GM23338 (cell line): ENCODE results near the gene ZNF441. TPM values are rescaled to one million over a fixed set of nuclear protein-coding genes. Genes with fewer than 3 reads are reported as not detected.

Experiments used
- ATAC-seq: fragments of 200-7000 bp; cut with Tn5 transposase; 3 replicates; pipeline ENCODE4 v1.9.1; 2020
- DNase-seq: peaks from one replicate; pipeline ENCODE4 v3.0.0-alpha.2; 2015; ENCODE audit warnings: low spot score
- H2AFZ ChIP-seq: fragments of 200-600 bp; sonication (generic); 2 replicates; pipeline ENCODE4 v1.8.0; 2016; ENCODE audit warnings: antibody characterized with exemption, mild to moderate bottlenecking, moderate library complexity
- H3F3A ChIP-seq: fragments of 200-600 bp; sonication (generic); replicated peaks from 2 replicates; pipeline ENCODE4 v1.8.0; 2017; ENCODE audit warnings: antibody characterized with exemption, mixed run types, low read depth
- H3K27ac ChIP-seq: fragments of 200-600 bp; sonication (generic); 2 replicates; pipeline ENCODE4 v1.6.1; 2016; ENCODE audit warnings: low read depth
- H3K27me3 ChIP-seq: fragments of 200-600 bp; sonication (generic); 2 replicates; pipeline ENCODE4 v1.8.0; 2016; ENCODE audit warnings: mild to moderate bottlenecking, mixed run types, moderate library complexity; ENCODE audit not compliant: insufficient read depth
- H3K36me3 ChIP-seq: fragments of 200-600 bp; sonication (generic); 2 replicates; pipeline ENCODE4 v1.8.0; 2016; ENCODE audit warnings: mild to moderate bottlenecking; ENCODE audit not compliant: insufficient read depth
- H3K4me1 ChIP-seq: fragments of 200-600 bp; sonication (generic); 2 replicates; pipeline ENCODE4 v1.8.0; 2016; ENCODE audit warnings: mild to moderate bottlenecking, moderate library complexity; ENCODE audit not compliant: insufficient read depth
- H3K4me2 ChIP-seq: fragments of 200-600 bp; sonication (generic); 2 replicates; pipeline ENCODE4 v1.7.1; 2017; ENCODE audit warnings: mixed run types
- H3K4me3 ChIP-seq: fragments of 200-600 bp; sonication (generic); 2 replicates; pipeline ENCODE4 v1.6.1; 2016; ENCODE audit warnings: mixed run types
- H3K79me2 ChIP-seq: fragments of 200-600 bp; sonication (generic); replicated peaks from 2 replicates; pipeline ENCODE4 v1.8.0; 2017; ENCODE audit warnings: mild to moderate bottlenecking; ENCODE audit not compliant: insufficient read depth
- H3K9me2 ChIP-seq: fragments of 200-600 bp; sonication (generic); 2 replicates; pipeline ENCODE4 v1.8.0; 2017; ENCODE audit not compliant: insufficient read depth
- H4K20me1 ChIP-seq: fragments of 200-600 bp; sonication (generic); replicated peaks from 2 replicates; pipeline ENCODE4 v1.8.0; 2017; ENCODE audit warnings: mild to moderate bottlenecking; ENCODE audit not compliant: insufficient read depth
- H3K27ac Mint-ChIP-seq: 2 replicates; pipeline ENCODE4 v1.8.0; 2020; ENCODE audit warnings: inconsistent platforms, mild to moderate bottlenecking, moderate library complexity, mixed read lengths
- H3K27me3 Mint-ChIP-seq: 3 replicates; pipeline ENCODE4 v1.8.0; 2022; ENCODE audit warnings: low read depth, mild to moderate bottlenecking, moderate library complexity, mixed read lengths, inconsistent platforms; ENCODE audit not compliant: insufficient read depth, poor library complexity
- H3K36me3 Mint-ChIP-seq: 3 replicates; pipeline ENCODE4 v1.8.0; 2021; ENCODE audit warnings: low read depth, mild to moderate bottlenecking, inconsistent platforms, moderate library complexity, mixed read lengths
- H3K4me1 Mint-ChIP-seq: 3 replicates; pipeline ENCODE4 v1.8.0; 2020; ENCODE audit warnings: mild to moderate bottlenecking, inconsistent platforms, mixed read lengths
- H3K4me3 Mint-ChIP-seq: 3 replicates; pipeline ENCODE4 v1.8.0; 2021; ENCODE audit warnings: moderate library complexity, mild to moderate bottlenecking, inconsistent platforms, mixed read lengths
- H3K9me3 Mint-ChIP-seq: 3 replicates; pipeline ENCODE4 v1.8.0; 2020; ENCODE audit warnings: moderate library complexity, mild to moderate bottlenecking, inconsistent platforms, mixed read lengths
- CREB1 ChIP-seq: fragments of 250-450 bp; sonication (Bioruptor Pico); IDR thresholded peaks from 2 replicates; pipeline ENCODE4 v1.5.0; 2020; ENCODE audit warnings: low read depth, mild to moderate bottlenecking, moderate library complexity
- EZH2 ChIP-seq: fragments of 200-600 bp; sonication (generic); IDR thresholded peaks from one replicate; pipeline ENCODE4 v1.8.0; 2017; ENCODE audit warnings: antibody characterized with exemption, mild to moderate bottlenecking, low read depth; ENCODE audit not compliant: unreplicated experiment
- EZH2phosphoT487 ChIP-seq: fragments of 200-600 bp; sonication (generic); IDR thresholded peaks from one replicate; pipeline ENCODE4 v1.8.1; 2018; ENCODE audit warnings: antibody characterized with exemption; ENCODE audit not compliant: unreplicated experiment
- NANOG ChIP-seq: IDR thresholded peaks from 2 replicates; pipeline ENCODE4 v1.6.1; 2016; ENCODE audit warnings: antibody characterized with exemption, borderline replicate concordance
- ZNF114 ChIP-seq: fragments of 250-450 bp; sonication (Bioruptor Pico); IDR thresholded peaks from 2 replicates; pipeline ENCODE4 v1.5.0; 2020; ENCODE audit warnings: mild to moderate bottlenecking, moderate library complexity
- ZNF331 ChIP-seq: fragments of 250-450 bp; sonication (Bioruptor Pico); IDR thresholded peaks from 2 replicates; pipeline ENCODE4 v1.5.0; 2020; ENCODE audit warnings: low read depth, mild to moderate bottlenecking, moderate library complexity
- polyA plus RNA-seq: library from polyadenylated mRNA; unstranded; fragments of >200 nt; fragmentation: Nextera tagmentation; extraction: Ambion mirVana; gene quantifications from 2 replicates; pipeline ENCODE4 v1.2.1, GENCODE V29; 2016
- total RNA-seq: library from RNA; depleted of rRNA; stranded (reverse); fragments of >200 nt; shearing (Covaris generic); gene quantifications from 2 replicates; pipeline ENCODE4 v1.2.3, GENCODE V29; 2014
- TF ChIP-seq, protein P1 (sequence below): IDR thresholded peaks from one replicate; pipeline ENCODE4 v1.6.1; 2018; ENCODE audit warnings: antibody characterized with exemption; ENCODE audit not compliant: unreplicated experiment
- TF ChIP-seq, protein P2 (sequence below), 2 experiments: fragments of 200-600 bp in 1 of 2; sonication (generic) in 1 of 2; conservative IDR thresholded peaks; 2 replicates each; pipeline versions ENCODE4 v1.5.1 to v1.6.1; 2016 to 2017; ENCODE audit warnings: antibody characterized with exemption in 2 of 2, low read depth in 2 of 2, mild to moderate bottlenecking in 2 of 2, moderate library complexity in 1 of 2
- TF ChIP-seq, protein P3 (sequence below): IDR thresholded peaks from 2 replicates; pipeline ENCODE4 v1.6.1; 2016; ENCODE audit warnings: antibody characterized with exemption
- TF ChIP-seq, protein P4 (sequence below): fragments of 250-450 bp; sonication (Bioruptor Pico); IDR thresholded peaks from 2 replicates; pipeline ENCODE4 v1.5.0; 2020; ENCODE audit warnings: mild to moderate bottlenecking, moderate library complexity

The ZNF441 gene
- total and polyA plus RNA-seq, 2 experiments from 2014 or later: 0.40 to 0.52 TPM

GRCh38 chr19:11781295-11782057 lies 14.7 kb downstream of the ZNF441 start (continued):
- TF ChIP-seq, protein P1, sequence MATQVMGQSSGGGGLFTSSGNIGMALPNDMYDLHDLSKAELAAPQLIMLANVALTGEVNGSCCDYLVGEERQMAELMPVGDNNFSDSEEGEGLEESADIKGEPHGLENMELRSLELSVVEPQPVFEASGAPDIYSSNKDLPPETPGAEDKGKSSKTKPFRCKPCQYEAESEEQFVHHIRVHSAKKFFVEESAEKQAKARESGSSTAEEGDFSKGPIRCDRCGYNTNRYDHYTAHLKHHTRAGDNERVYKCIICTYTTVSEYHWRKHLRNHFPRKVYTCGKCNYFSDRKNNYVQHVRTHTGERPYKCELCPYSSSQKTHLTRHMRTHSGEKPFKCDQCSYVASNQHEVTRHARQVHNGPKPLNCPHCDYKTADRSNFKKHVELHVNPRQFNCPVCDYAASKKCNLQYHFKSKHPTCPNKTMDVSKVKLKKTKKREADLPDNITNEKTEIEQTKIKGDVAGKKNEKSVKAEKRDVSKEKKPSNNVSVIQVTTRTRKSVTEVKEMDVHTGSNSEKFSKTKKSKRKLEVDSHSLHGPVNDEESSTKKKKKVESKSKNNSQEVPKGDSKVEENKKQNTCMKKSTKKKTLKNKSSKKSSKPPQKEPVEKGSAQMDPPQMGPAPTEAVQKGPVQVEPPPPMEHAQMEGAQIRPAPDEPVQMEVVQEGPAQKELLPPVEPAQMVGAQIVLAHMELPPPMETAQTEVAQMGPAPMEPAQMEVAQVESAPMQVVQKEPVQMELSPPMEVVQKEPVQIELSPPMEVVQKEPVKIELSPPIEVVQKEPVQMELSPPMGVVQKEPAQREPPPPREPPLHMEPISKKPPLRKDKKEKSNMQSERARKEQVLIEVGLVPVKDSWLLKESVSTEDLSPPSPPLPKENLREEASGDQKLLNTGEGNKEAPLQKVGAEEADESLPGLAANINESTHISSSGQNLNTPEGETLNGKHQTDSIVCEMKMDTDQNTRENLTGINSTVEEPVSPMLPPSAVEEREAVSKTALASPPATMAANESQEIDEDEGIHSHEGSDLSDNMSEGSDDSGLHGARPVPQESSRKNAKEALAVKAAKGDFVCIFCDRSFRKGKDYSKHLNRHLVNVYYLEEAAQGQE: no peak
- TF ChIP-seq NANOG: no peak
- TF ChIP-seq, protein P2, sequence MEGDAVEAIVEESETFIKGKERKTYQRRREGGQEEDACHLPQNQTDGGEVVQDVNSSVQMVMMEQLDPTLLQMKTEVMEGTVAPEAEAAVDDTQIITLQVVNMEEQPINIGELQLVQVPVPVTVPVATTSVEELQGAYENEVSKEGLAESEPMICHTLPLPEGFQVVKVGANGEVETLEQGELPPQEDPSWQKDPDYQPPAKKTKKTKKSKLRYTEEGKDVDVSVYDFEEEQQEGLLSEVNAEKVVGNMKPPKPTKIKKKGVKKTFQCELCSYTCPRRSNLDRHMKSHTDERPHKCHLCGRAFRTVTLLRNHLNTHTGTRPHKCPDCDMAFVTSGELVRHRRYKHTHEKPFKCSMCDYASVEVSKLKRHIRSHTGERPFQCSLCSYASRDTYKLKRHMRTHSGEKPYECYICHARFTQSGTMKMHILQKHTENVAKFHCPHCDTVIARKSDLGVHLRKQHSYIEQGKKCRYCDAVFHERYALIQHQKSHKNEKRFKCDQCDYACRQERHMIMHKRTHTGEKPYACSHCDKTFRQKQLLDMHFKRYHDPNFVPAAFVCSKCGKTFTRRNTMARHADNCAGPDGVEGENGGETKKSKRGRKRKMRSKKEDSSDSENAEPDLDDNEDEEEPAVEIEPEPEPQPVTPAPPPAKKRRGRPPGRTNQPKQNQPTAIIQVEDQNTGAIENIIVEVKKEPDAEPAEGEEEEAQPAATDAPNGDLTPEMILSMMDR (conservative IDR thresholded peaks at IDR 0.05; ENCODE audit: low read depth in 2 of 2): no peak

GRCh38 chr19:11783767-11784166 lies 17.0 kb downstream of the ZNF441 start:
- Histone ChIP-seq H3F3A (no peaks in the 10 kb centered on the region), H3K4me2 (no peak overlapping the region), H4K20me1 (no peaks in the 10 kb centered on the region), H3K27me3 (no peaks in the 10 kb centered on the region), H3K4me1 (no peaks in the 10 kb centered on the region), H3K27ac (no peak overlapping the region), H3K9me2 (no peaks in the 10 kb centered on the region), H3K79me2 (no peaks in the 10 kb centered on the region), H3K4me3 (no peak overlapping the region), H3K36me3 (peaks cover 15% of the 10 kb centered on the region), H2AFZ (no peak overlapping the region)
- H3K36me3 Mint-ChIP-seq: peaks cover 6% of the 10 kb centered on the region; the same call in 2 of the 3 replicates
- peaks cover 87% of the 10 kb centered on the region for H3K9me3 Mint-ChIP-seq
- H3K27ac Mint-ChIP-seq: no peak overlapping the region
- no peaks in the 10 kb centered on the region for H3K27me3 Mint-ChIP-seq
- TF ChIP-seq EZH2phosphoT487: no peak
- no peak for TF ChIP-seq EZH2
- no peak for TF ChIP-seq ZNF114 (CRISPR knock-in tag)
- TF ChIP-seq, protein P3, sequence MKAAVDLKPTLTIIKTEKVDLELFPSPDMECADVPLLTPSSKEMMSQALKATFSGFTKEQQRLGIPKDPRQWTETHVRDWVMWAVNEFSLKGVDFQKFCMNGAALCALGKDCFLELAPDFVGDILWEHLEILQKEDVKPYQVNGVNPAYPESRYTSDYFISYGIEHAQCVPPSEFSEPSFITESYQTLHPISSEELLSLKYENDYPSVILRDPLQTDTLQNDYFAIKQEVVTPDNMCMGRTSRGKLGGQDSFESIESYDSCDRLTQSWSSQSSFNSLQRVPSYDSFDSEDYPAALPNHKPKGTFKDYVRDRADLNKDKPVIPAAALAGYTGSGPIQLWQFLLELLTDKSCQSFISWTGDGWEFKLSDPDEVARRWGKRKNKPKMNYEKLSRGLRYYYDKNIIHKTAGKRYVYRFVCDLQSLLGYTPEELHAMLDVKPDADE: no peak
- TF ChIP-seq, protein P4, sequence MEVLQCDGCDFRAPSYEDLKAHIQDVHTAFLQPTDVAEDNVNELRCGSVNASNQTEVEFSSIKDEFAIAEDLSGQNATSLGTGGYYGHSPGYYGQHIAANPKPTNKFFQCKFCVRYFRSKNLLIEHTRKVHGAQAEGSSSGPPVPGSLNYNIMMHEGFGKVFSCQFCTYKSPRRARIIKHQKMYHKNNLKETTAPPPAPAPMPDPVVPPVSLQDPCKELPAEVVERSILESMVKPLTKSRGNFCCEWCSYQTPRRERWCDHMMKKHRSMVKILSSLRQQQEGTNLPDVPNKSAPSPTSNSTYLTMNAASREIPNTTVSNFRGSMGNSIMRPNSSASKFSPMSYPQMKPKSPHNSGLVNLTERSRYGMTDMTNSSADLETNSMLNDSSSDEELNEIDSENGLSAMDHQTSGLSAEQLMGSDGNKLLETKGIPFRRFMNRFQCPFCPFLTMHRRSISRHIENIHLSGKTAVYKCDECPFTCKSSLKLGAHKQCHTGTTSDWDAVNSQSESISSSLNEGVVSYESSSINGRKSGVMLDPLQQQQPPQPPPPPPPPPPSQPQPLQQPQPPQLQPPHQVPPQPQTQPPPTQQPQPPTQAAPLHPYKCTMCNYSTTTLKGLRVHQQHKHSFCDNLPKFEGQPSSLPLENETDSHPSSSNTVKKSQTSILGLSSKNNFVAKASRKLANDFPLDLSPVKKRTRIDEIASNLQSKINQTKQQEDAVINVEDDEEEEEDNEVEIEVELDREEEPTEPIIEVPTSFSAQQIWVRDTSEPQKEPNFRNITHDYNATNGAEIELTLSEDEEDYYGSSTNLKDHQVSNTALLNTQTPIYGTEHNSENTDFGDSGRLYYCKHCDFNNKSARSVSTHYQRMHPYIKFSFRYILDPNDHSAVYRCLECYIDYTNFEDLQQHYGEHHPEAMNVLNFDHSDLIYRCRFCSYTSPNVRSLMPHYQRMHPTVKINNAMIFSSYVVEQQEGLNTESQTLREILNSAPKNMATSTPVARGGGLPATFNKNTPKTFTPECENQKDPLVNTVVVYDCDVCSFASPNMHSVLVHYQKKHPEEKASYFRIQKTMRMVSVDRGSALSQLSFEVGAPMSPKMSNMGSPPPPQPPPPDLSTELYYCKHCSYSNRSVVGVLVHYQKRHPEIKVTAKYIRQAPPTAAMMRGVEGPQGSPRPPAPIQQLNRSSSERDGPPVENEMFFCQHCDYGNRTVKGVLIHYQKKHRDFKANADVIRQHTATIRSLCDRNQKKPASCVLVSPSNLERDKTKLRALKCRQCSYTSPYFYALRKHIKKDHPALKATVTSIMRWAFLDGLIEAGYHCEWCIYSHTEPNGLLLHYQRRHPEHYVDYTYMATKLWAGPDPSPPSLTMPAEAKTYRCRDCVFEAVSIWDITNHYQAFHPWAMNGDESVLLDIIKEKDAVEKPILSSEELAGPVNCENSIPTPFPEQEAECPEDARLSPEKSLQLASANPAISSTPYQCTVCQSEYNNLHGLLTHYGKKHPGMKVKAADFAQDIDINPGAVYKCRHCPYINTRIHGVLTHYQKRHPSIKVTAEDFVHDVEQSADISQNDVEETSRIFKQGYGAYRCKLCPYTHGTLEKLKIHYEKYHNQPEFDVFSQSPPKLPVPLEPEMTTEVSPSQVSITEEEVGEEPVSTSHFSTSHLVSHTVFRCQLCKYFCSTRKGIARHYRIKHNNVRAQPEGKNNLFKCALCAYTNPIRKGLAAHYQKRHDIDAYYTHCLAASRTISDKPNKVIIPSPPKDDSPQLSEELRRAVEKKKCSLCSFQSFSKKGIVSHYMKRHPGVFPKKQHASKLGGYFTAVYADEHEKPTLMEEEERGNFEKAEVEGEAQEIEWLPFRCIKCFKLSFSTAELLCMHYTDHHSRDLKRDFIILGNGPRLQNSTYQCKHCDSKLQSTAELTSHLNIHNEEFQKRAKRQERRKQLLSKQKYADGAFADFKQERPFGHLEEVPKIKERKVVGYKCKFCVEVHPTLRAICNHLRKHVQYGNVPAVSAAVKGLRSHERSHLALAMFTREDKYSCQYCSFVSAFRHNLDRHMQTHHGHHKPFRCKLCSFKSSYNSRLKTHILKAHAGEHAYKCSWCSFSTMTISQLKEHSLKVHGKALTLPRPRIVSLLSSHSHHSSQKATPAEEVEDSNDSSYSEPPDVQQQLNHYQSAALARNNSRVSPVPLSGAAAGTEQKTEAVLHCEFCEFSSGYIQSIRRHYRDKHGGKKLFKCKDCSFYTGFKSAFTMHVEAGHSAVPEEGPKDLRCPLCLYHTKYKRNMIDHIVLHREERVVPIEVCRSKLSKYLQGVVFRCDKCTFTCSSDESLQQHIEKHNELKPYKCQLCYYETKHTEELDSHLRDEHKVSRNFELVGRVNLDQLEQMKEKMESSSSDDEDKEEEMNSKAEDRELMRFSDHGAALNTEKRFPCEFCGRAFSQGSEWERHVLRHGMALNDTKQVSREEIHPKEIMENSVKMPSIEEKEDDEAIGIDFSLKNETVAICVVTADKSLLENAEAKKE (CRISPR knock-in tag): no peak
- TF ChIP-seq CREB1 (CRISPR knock-in tag): no peak
- no peak for TF ChIP-seq ZNF331 (CRISPR knock-in tag)
- ATAC-seq (no peak), DNase-seq (no peak)
- H3K4me3 Mint-ChIP-seq: no peak overlapping the region
- H3K4me1 Mint-ChIP-seq: no peaks in the 10 kb centered on the region
